ENCODE measurements around the gene LRRC15.
A peak's percentile ranks its signal among the peaks of the same experiment; 100 is the strongest.

Gene LRRC15

GRCh38 chr3:194369522-194370279 is at the start of gene LRRC15:
TSS of gene LRRC15 (minus strand) at chr3:194369743. CDS start at chr3:194361043, 8,700 bp downstream.
- DNase-seq: no peak

- DNase-seq: no peak
Observed at GRCh38 chr3:194418671-194419070, 49.1 kb upstream of the LRRC15 start.

- DNase-seq: no peak
Observed at GRCh38 chr3:194407423-194407822, 37.9 kb upstream of the LRRC15 start.

- DNase-seq: no peak
Observed at GRCh38 chr3:194405766-194406165, 36.2 kb upstream of the LRRC15 start.

- DNase-seq: peak; percentile 45
Observed at GRCh38 chr3:194404365-194405140, 35.0 kb upstream of the LRRC15 start.

GRCh38 chr3:194401868-194402329 is 32.4 kb upstream of the LRRC15 start:
- no peak for DNase-seq

GRCh38 chr3:194401346-194401745 is 31.8 kb upstream of the LRRC15 start:
- no peak for DNase-seq

GRCh38 chr3:194399874-194400411 is 30.4 kb upstream of the LRRC15 start:
- no peak for DNase-seq

GRCh38 chr3:194399166-194399565 is 29.6 kb upstream of the LRRC15 start, which contains the start of gene GP5:
TSS of gene GP5 (minus strand) at chr3:194399266. CDS start at chr3:194398282, 984 bp downstream.
- DNase-seq: no peak

- peak; percentile 79 for DNase-seq
Observed at GRCh38 chr3:194397757-194398312, 28.3 kb upstream of the LRRC15 start.

GRCh38 chr3:194396859-194397756 is 27.6 kb upstream of the LRRC15 start:
- DNase-seq: peak; percentile 71

- no peak for DNase-seq
Observed at GRCh38 chr3:194396539-194396858, 27.0 kb upstream of the LRRC15 start.

- DNase-seq: peak; percentile 61
Observed at GRCh38 chr3:194395778-194396538, 26.4 kb upstream of the LRRC15 start.

GRCh38 chr3:194395212-194395611 is 25.7 kb upstream of the LRRC15 start:
- DNase-seq: peak; percentile 34

GRCh38 chr3:194392576-194392975 is 23.0 kb upstream of the LRRC15 start:
- no peak for DNase-seq

- no peak for DNase-seq
Observed at GRCh38 chr3:194390835-194391234, 21.3 kb upstream of the LRRC15 start.

GRCh38 chr3:194389269-194389668 is 19.7 kb upstream of the LRRC15 start:
- DNase-seq: no peak

- no peak for DNase-seq
Observed at GRCh38 chr3:194387926-194388418, 18.4 kb upstream of the LRRC15 start.

- DNase-seq: no peak
Observed at GRCh38 chr3:194387276-194387675, 17.7 kb upstream of the LRRC15 start.

GRCh38 chr3:194386648-194387047 is 17.1 kb upstream of the LRRC15 start:
- DNase-seq: no peak

GRCh38 chr3:194386066-194386465 is 16.5 kb upstream of the LRRC15 start:
- DNase-seq: no peak
